Colonic mucosa (tissue), 4 donors: ENCODE measurements around the gene TMEM31. TPM values are rescaled to one million over a fixed set of nuclear protein-coding genes. Genes with fewer than 3 reads are reported as not detected.

Experiments
- DNase-seq: peaks from one replicate; pipeline ENCODE4 v3.0.0-alpha.2; 2020
- H3K27ac ChIP-seq: fragments of 200-600 bp; one replicate; pipeline ENCODE4 v1.8.0; 2021
- H3K27me3 ChIP-seq: fragments of 200-600 bp; one replicate; pipeline ENCODE4 v1.8.0; 2021
- H3K36me3 ChIP-seq: fragments of 200-600 bp; one replicate; pipeline ENCODE4 v1.8.0; 2021
- H3K4me1 ChIP-seq: fragments of 200-600 bp; one replicate; pipeline ENCODE4 v1.8.0; 2021; ENCODE audit warnings: mild to moderate bottlenecking
- H3K4me3 ChIP-seq: fragments of 200-600 bp; one replicate; pipeline ENCODE4 v1.8.0; 2021
- H3K9ac ChIP-seq, 2 donors: one replicate each; pipeline ENCODE4 v1.7.0; 2013; ENCODE audit warnings: control low read depth in 2 of 2, low read depth in 2 of 2, low read length in 2 of 2
- H3K9me3 ChIP-seq: fragments of 200-600 bp; one replicate; pipeline ENCODE4 v1.8.0; 2021
- CTCF ChIP-seq: fragments of 200-600 bp; IDR thresholded peaks from one replicate; pipeline ENCODE4 v1.8.0; 2022; ENCODE audit warnings: antibody characterized with exemption, mild to moderate bottlenecking
- intact Hi-C: fragments of 100-400 bp; cut with DNase I; formaldehyde crosslinking; loops from one replicate; pipeline ENCODE4 v1.14.1; 2022
- total RNA-seq, 2 donors: library from RNA; stranded (reverse); fragmentation: NEBNext Ultra II Directional in 1 of 2; extraction: Animal tissue kit (Norgen Biotek cat#: 25700) in 1 of 2; gene quantifications; one replicate each; pipeline ENCODE4 v1.2.1, GENCODE V29; 2021
- donor health status: healthy.
- donor health status: DM: no; HTN: no; CAD: no.
- donor health status: DM: no; HTN: no; CAD: no.

Gene TMEM31
- total RNA-seq, 2 donors from 2014 or later, result not detected

GRCh38 chrX:103687696-103688201, 23.0 kb upstream of the TMEM31 start:
- H3K9me3 ChIP-seq, result no peaks in the 10 kb centered on the region
- H3K4me1 ChIP-seq, result no peaks in the 10 kb centered on the region
- peak overlapping the region; percentile 61 to 76 for H3K9ac ChIP-seq
- peak; percentile 36 for TF ChIP-seq CTCF
- H3K36me3 ChIP-seq, result no peaks in the 10 kb centered on the region
- peak overlapping the region; percentile 33 for H3K4me3 ChIP-seq
- no peaks in the 10 kb centered on the region for H3K27me3 ChIP-seq
- H3K27ac ChIP-seq, result peak overlapping the region; percentile 85
- peak; percentile 72 for DNase-seq
- intact Hi-C loops, result loop anchor here (5.0 kb wide), 1 partner anchor 130 kb away; no protein-coding TSS in a partner anchor

DNA sequence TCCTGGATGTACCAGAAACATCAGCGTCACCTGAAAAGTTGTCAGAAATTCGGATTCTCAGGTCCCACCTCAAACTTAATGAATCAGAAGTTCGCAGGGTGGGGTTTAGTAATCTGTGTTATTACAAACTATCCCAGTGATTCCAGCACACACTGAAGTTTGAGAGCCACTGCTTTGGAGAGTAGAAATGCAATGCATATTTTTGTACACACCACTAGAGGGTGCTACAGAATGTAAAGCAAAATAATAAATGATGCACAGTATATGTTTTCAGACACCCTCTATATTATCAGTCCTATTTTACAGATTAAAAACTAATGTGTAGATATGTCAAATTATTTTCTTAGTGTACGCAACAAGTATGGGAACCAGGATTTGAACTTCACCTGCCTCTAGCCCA, 21.8 kb upstream of the TMEM31 start:
- intact Hi-C loops, result loop anchor here (5.0 kb wide), 1 partner anchor 128 kb away; no protein-coding TSS in a partner anchor
- no peaks in the 10 kb centered on the region for H3K9me3 ChIP-seq
- H3K9ac ChIP-seq, result no peak overlapping the region
- DNase-seq, result no peak
- H3K27ac ChIP-seq, result no peak overlapping the region
- peak; percentile 57 for TF ChIP-seq CTCF
- H3K36me3 ChIP-seq, result no peaks in the 10 kb centered on the region
- no peaks in the 10 kb centered on the region for H3K4me1 ChIP-seq
- H3K27me3 ChIP-seq, result no peaks in the 10 kb centered on the region
- H3K4me3 ChIP-seq, result no peak overlapping the region

GRCh38 chrX:103691059-103691458, 19.6 kb upstream of the TMEM31 start:
- DNase-seq, result no peak
- TF ChIP-seq CTCF, result no peak
- intact Hi-C loops, result loop anchor here (5.0 to 10.0 kb wide), 2 partner anchors 86 to 156 kb away; partner anchors contain the start of gene PLP1
- H3K4me3 ChIP-seq, result no peak overlapping the region
- H3K4me1 ChIP-seq, result no peaks in the 10 kb centered on the region
- H3K27me3 ChIP-seq, result no peaks in the 10 kb centered on the region
- no peak overlapping the region for H3K27ac ChIP-seq
- H3K9me3 ChIP-seq, result no peaks in the 10 kb centered on the region
- no peak overlapping the region for H3K9ac ChIP-seq
- no peaks in the 10 kb centered on the region for H3K36me3 ChIP-seq

GRCh38 chrX:103697687-103698086, 13.0 kb upstream of the TMEM31 start:
- DNase-seq, result no peak
- H3K27me3 ChIP-seq, result no peaks in the 10 kb centered on the region
- H3K9me3 ChIP-seq, result no peaks in the 10 kb centered on the region
- no peak overlapping the region for H3K4me3 ChIP-seq
- H3K4me1 ChIP-seq, result no peaks in the 10 kb centered on the region
- no peak overlapping the region for H3K27ac ChIP-seq
- H3K36me3 ChIP-seq, result no peaks in the 10 kb centered on the region
- TF ChIP-seq CTCF, result no peak
- intact Hi-C loops, result loop anchor here (10.0 kb wide), 1 partner anchor 163 kb away; no protein-coding TSS in a partner anchor
- no peak overlapping the region for H3K9ac ChIP-seq

GRCh38 chrX:103699243-103699642, 11.5 kb upstream of the TMEM31 start:
- no peaks in the 10 kb centered on the region for H3K9me3 ChIP-seq
- H3K36me3 ChIP-seq, result no peaks in the 10 kb centered on the region
- no peaks in the 10 kb centered on the region for H3K27me3 ChIP-seq
- TF ChIP-seq CTCF, result no peak
- no peak overlapping the region for H3K4me3 ChIP-seq
- no peak overlapping the region for H3K9ac ChIP-seq
- no peak for DNase-seq
- intact Hi-C loops, result loop anchor here (10.0 kb wide), 1 partner anchor 164 kb away; no protein-coding TSS in a partner anchor
- H3K27ac ChIP-seq, result no peak overlapping the region
- H3K4me1 ChIP-seq, result no peaks in the 10 kb centered on the region
